H1 (cell line): Measurements from ENCODE around the gene PLS3. TPM values are rescaled to one million over a fixed set of nuclear protein-coding genes. Genes with fewer than 3 reads are reported as not detected.
A peak's percentile ranks its signal among the peaks of the same experiment; 100 is the strongest.

Experiments
- CTCF ChIA-PET: fragments of 300-600 bp; sonication (Branson Sonifier 250); formaldehyde crosslinking; loops from one replicate; lab custom pipeline; 2021; ENCODE audit not compliant: partially characterized antibody; lab: Charles Lee
- POLR2A ChIA-PET: fragments of 300-600 bp; sonication (Branson Sonifier 250); formaldehyde crosslinking; loops from one replicate; lab custom pipeline; 2021; ENCODE audit warnings: inconsistent platforms; ENCODE audit not compliant: partially characterized antibody; lab: Charles Lee
- DNase-seq, 2 experiments: peaks; one replicate each; pipeline versions ENCODE4 v3.0.0 to v3.0.0-alpha.2; 2010 to 2022; ENCODE audit warnings: low spot score in 2 of 2, low read depth in 1 of 2, mixed read lengths in 1 of 2
- FAIRE-seq: peaks from 2 replicates; lab custom pipeline; 2011; peaks lifted over from hg19 to GRCh38; lab: Jason Lieb, UNC
- H2AFZ ChIP-seq: 2 replicates; pipeline ENCODE4 v1.8.1; 2012; ENCODE audit warnings: low read length, inconsistent platforms
- H2AK5ac ChIP-seq: 2 replicates; pipeline ENCODE4 v1.6.1; 2013; ENCODE audit warnings: low read depth, low read length
- H2BK120ac ChIP-seq: replicated peaks from 2 replicates; pipeline ENCODE3; 2013; ENCODE audit warnings: low read depth, low read length, inconsistent platforms
- H2BK12ac ChIP-seq: 2 replicates; pipeline ENCODE4 v1.6.1; 2013; ENCODE audit warnings: low read depth, low read length
- H2BK15ac ChIP-seq: 2 replicates; pipeline ENCODE4 v1.6.1; 2013; ENCODE audit warnings: low read length
- H2BK20ac ChIP-seq: 2 replicates; pipeline ENCODE4 v1.6.1; 2013; ENCODE audit warnings: low read length
- H2BK5ac ChIP-seq: 2 replicates; pipeline ENCODE4 v1.6.1; 2013; ENCODE audit warnings: low read depth, low read length
- H3K14ac ChIP-seq: 2 replicates; pipeline ENCODE4 v1.6.1; 2013; ENCODE audit warnings: inconsistent platforms; ENCODE audit not compliant: insufficient read length
- H3K18ac ChIP-seq: 2 replicates; pipeline ENCODE4 v1.6.1; 2013; ENCODE audit warnings: low read length; ENCODE audit errors: extremely low read depth
- H3K23ac ChIP-seq: 2 replicates; pipeline ENCODE4 v1.6.1; 2013; ENCODE audit warnings: inconsistent platforms; ENCODE audit not compliant: insufficient read length
- H3K23me2 ChIP-seq: 2 replicates; pipeline ENCODE4 v1.6.1; 2013; ENCODE audit warnings: low read depth, low read length
- H3K27ac ChIP-seq: 2 replicates; pipeline ENCODE4 v1.6.1; 2011; ENCODE audit warnings: low read depth, low read length, inconsistent platforms
- H3K27me3 ChIP-seq, 4 experiments: replicated peaks in 1 of 4; 1 replicate in 1 of 4; 2 replicates in 3 of 4; pipeline versions ENCODE4 v1.6.1 to v1.8.1; 2011 to 2013; ENCODE audit warnings: low read length in 3 of 4, mild to moderate bottlenecking in 3 of 4, inconsistent platforms in 2 of 4, mixed read lengths in 2 of 4, moderate library complexity in 1 of 4; ENCODE audit not compliant: control insufficient read depth in 3 of 4, insufficient read depth in 3 of 4; ENCODE audit errors: extremely low read depth in 1 of 4
- H3K36me3 ChIP-seq, 4 experiments: 2 replicates each; pipeline versions ENCODE4 v1.6.1 to v1.8.1; 2011 to 2013; ENCODE audit warnings: mild to moderate bottlenecking in 4 of 4, low read length in 3 of 4, moderate library complexity in 2 of 4, control low read depth in 1 of 4, inconsistent platforms in 1 of 4; ENCODE audit not compliant: insufficient read depth in 4 of 4, control insufficient read depth in 2 of 4
- H3K4ac ChIP-seq: replicated peaks from 2 replicates; pipeline ENCODE3; 2013; ENCODE audit warnings: low read length, low read depth, mixed read lengths, inconsistent platforms; ENCODE audit not compliant: insufficient read length
- H3K4me1 ChIP-seq, 4 experiments: replicated peaks in 1 of 4; 1 replicate in 1 of 4; 2 replicates in 3 of 4; pipeline versions ENCODE4 v1.6.1 to v1.8.1; 2011 to 2013; ENCODE audit warnings: low read length in 3 of 4, inconsistent platforms in 2 of 4, mixed read lengths in 1 of 4; ENCODE audit not compliant: insufficient read depth in 4 of 4, control insufficient read depth in 3 of 4
- H3K4me2 ChIP-seq, 2 experiments: 2 replicates each; pipeline versions ENCODE4 v1.6.1 to v1.8.1; 2011 to 2013; ENCODE audit warnings: low read depth in 2 of 2, low read length in 2 of 2, control low read depth in 1 of 2, inconsistent platforms in 1 of 2, mild to moderate bottlenecking in 1 of 2; ENCODE audit not compliant: insufficient read depth in 1 of 2
- H3K4me3 ChIP-seq, 4 experiments: fragments of 200-600, 300-600 bp in 1 of 4; sonication (generic), shearing (Covaris generic), sonication (Bioruptor Twin) in 1 of 4; 2 replicates each; pipeline versions ENCODE4 v1.5.1 to v1.8.1; 2011 to 2016; ENCODE audit warnings: low read length in 4 of 4, low read depth in 3 of 4, control low read depth in 2 of 4, inconsistent platforms in 2 of 4, mild to moderate bottlenecking in 2 of 4, mixed read lengths in 1 of 4, moderate library complexity in 1 of 4; ENCODE audit not compliant: insufficient read depth in 2 of 4; ENCODE audit errors: extremely low read depth in 1 of 4
- H3K56ac ChIP-seq: replicated peaks from 2 replicates; pipeline ENCODE3; 2013; ENCODE audit warnings: low read depth, mild to moderate bottlenecking, mixed read lengths, low read length, inconsistent platforms; ENCODE audit not compliant: insufficient read length
- H3K79me1 ChIP-seq: 2 replicates; pipeline ENCODE4 v1.6.1; 2013; ENCODE audit warnings: low read depth, low read length, control low read depth
- H3K79me2 ChIP-seq, 2 experiments: 2 replicates each; pipeline versions ENCODE4 v1.6.1 to v1.8.1; 2012 to 2013; ENCODE audit warnings: low read length in 2 of 2, mild to moderate bottlenecking in 2 of 2, inconsistent platforms in 1 of 2; ENCODE audit not compliant: insufficient read depth in 2 of 2, control insufficient read depth in 1 of 2
- H3K9ac ChIP-seq, 4 experiments: replicated peaks in 1 of 4; 1 replicate in 1 of 4; 2 replicates in 3 of 4; pipeline versions ENCODE4 v1.6.1 to v1.8.1; 2011 to 2013; ENCODE audit warnings: low read depth in 3 of 4, low read length in 3 of 4, control low read depth in 2 of 4, mild to moderate bottlenecking in 2 of 4, moderate library complexity in 2 of 4, inconsistent platforms in 1 of 4; ENCODE audit errors: extremely low read depth in 1 of 4
- H3K9me3 ChIP-seq, 2 experiments: 2 replicates each; pipeline versions ENCODE4 v1.6.1 to v1.8.1; 2012 to 2013; ENCODE audit warnings: mild to moderate bottlenecking in 2 of 2, moderate library complexity in 2 of 2, control low read depth in 1 of 2, inconsistent platforms in 1 of 2, low read depth in 1 of 2, low read length in 1 of 2, mixed read lengths in 1 of 2; ENCODE audit not compliant: insufficient read depth in 2 of 2
- H4K20me1 ChIP-seq, 2 experiments: replicated peaks in 1 of 2; 2 replicates each; pipeline versions ENCODE3 to v1.8.1; 2011 to 2013; ENCODE audit warnings: inconsistent platforms in 2 of 2, low read length in 2 of 2, mild to moderate bottlenecking in 1 of 2; ENCODE audit not compliant: insufficient read depth in 2 of 2, control insufficient read depth in 1 of 2
- H4K5ac ChIP-seq: 2 replicates; pipeline ENCODE4 v1.6.1; 2013; ENCODE audit warnings: low read length, low read depth, mixed read lengths, inconsistent platforms; ENCODE audit not compliant: insufficient read length
- H4K8ac ChIP-seq: 2 replicates; pipeline ENCODE4 v1.8.0; 2013; ENCODE audit warnings: mild to moderate bottlenecking, moderate library complexity, low read length, inconsistent platforms; ENCODE audit not compliant: insufficient read depth; ENCODE audit errors: extremely low read depth
- H4K91ac ChIP-seq: replicated peaks from 2 replicates; pipeline ENCODE3; 2013; ENCODE audit warnings: low read length, mixed read lengths, inconsistent platforms; ENCODE audit not compliant: insufficient read length
- NRF1 ChIP-seq: IDR thresholded peaks from 2 replicates; pipeline ENCODE4 v1.6.1; 2011; ENCODE audit warnings: mild to moderate bottlenecking, low read depth, low read length, improper control_type of control experiment
- SRF ChIP-seq: IDR thresholded peaks from 2 replicates; pipeline ENCODE4 v1.6.1; 2011; ENCODE audit warnings: mild to moderate bottlenecking, low read depth, low read length, moderate library complexity
- TAF1 ChIP-seq: IDR thresholded peaks from 2 replicates; pipeline ENCODE4 v1.6.1; 2011; ENCODE audit warnings: mild to moderate bottlenecking, low read depth, low read length
- WGBS, 2 experiments: shearing (Covaris generic) in 1 of 2; methylation state at CpG; one replicate each; pipeline versions ENCODE4 v1.1.6 to v1.1.7; 2013 to 2015; ENCODE audit warnings: low lambda C conversion rate in 2 of 2, mixed read lengths in 2 of 2, inconsistent platforms in 1 of 2, low coverage in 1 of 2, missing lambda C conversion rate in 1 of 2; ENCODE audit not compliant: insufficient replicate concordance in 2 of 2, insufficient coverage in 1 of 2, insufficient read length in 1 of 2; ENCODE audit errors: extremely low coverage in 1 of 2, missing lambda C conversion rate in 1 of 2; 5-methylcytosine and 5-hydroxymethylcytosine counted together
- polyA plus RNA-seq, 7 experiments: library from polyadenylated mRNA; depleted of rRNA in 3 of 7; stranded (reverse) in 5 of 7; unstranded in 2 of 7; fragments of >200 nt in 5 of 7; fragments of 200-250 nt in 2 of 7; gene quantifications; 1 replicate in 5 of 7; 2 replicates in 1 of 7; 4 replicates in 1 of 7; pipeline versions ENCODE4 v1.2.1 to v1.2.3, GENCODE V29; 2011 to 2013; ENCODE audit warnings: missing spikeins in 2 of 7, mixed read lengths in 2 of 7
- total RNA-seq: library from RNA; stranded (reverse); fragmentation: NEBNext Ultra II Directional; extraction: Animal tissue kit (Norgen Biotek cat#: 25700); gene quantifications from 2 replicates; pipeline ENCODE4 v1.2.1, GENCODE V29; 2021

PLS3 gene
- total and polyA plus RNA-seq, 2 of the 8 experiments (the other 6 are each of a cell fraction or from before 2014, with no cell fraction given), result 107 to 185 TPM

GRCh38 chrX:115564243-115564642, 3.3 kb downstream of the PLS3 start:
- ChIA-PET CTCF (interaction anchor here (1.6 kb wide), 1 partner anchor 233 kb away, joined by 7 read pairs; no protein-coding TSS in a partner anchor), POLR2A (no interaction called here)
- Histone ChIP-seq H3K9ac (no peak overlapping the region; a peak in 1 of 7 replicates), H3K14ac (no peak overlapping the region), H2AFZ (no peak overlapping the region), H4K5ac (no peak overlapping the region), H2AK5ac (no peak overlapping the region), H3K36me3 (peaks cover 0 to 12% (median 0%) of the 10 kb centered on the region in 4 experiments; a peak in 2 of 8 replicates), H3K79me2 (peaks cover 8 to 80% of the 10 kb centered on the region in 2 experiments; a peak in 3 of 4 replicates), H3K18ac (no peak overlapping the region), H3K27ac (no peak overlapping the region), H2BK15ac (no peak overlapping the region), H3K23ac (no peak overlapping the region), H3K4me2 (peak overlapping the region; percentile 21 to 84; a peak in 2 of 4 replicates), H3K4me1 (peaks cover 0 to 7% (median 1%) of the 10 kb centered on the region in 4 experiments; a peak in 3 of 7 replicates), H2BK20ac (no peak overlapping the region), H3K4ac (no peak overlapping the region), H4K91ac (no peak overlapping the region), H4K8ac (no peak overlapping the region), H4K20me1 (no peaks in the 10 kb centered on the region), H2BK120ac (no peak overlapping the region), H2BK12ac (no peak overlapping the region), H3K27me3 (no peaks in the 10 kb centered on the region), H3K4me3 (peak overlapping the region in 1 of 4 experiments; percentile 83; a peak in 3 of 8 replicates), H3K79me1 (no peaks in the 10 kb centered on the region), H2BK5ac (no peak overlapping the region), H3K23me2 (peaks cover 3% of the 10 kb centered on the region; the same call in 1 of the 2 replicates), H3K9me3 (no peaks in the 10 kb centered on the region), H3K56ac (no peak overlapping the region)
- WGBS, 2 experiments, result 85% methylated on average over 2 of the region's 2 CpGs; no CpG with 5 or more reads in 1 of the 2 experiments
- no peak for DNase-seq
- no peak for FAIRE-seq
- TF ChIP-seq TAF1, result no peak
- TF ChIP-seq SRF, result no peak
- TF ChIP-seq NRF1, result no peak
